HL-60 (cell line): ENCODE measurements around the gene ARFGAP3.

Experiments used
- GABPA ChIP-seq: IDR thresholded peaks from 2 replicates; pipeline ENCODE4 v1.6.1; 2012; ENCODE audit warnings: low read depth
- POLR2AphosphoS5 ChIP-seq: IDR thresholded peaks from 2 replicates; pipeline ENCODE4 v1.6.1; 2012; ENCODE audit warnings: low read depth
- TF ChIP-seq, protein P1 (sequence below): IDR thresholded peaks from one replicate; pipeline ENCODE4 v1.5.1; 2011; ENCODE audit warnings: low read length, control low read depth, inconsistent platforms; ENCODE audit not compliant: insufficient read depth
- TF ChIP-seq, protein P2 (sequence below): IDR thresholded peaks from 2 replicates; pipeline ENCODE4 v1.6.1; 2012; ENCODE audit warnings: low read depth; ENCODE audit not compliant: insufficient replicate concordance

DNA sequence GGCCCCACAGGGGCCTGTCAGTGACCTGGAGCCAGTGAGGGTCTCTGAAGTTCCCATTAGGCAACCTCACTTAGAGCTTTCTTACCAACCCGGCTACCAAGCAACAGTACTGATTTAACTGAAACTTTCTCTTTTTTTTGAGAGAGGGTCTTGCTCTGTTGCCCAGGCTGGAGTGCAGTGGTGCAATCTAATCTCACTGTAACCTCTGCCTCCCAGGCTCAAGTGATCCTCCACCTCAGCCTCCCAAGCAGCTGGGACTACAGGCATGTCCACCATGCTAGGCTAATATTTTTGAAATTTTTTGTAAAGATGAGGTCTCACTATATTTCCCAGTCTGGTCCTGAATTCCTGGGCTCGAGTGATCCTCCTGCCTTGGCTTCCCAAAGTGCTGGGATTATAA, 42.5 kb downstream of the ARFGAP3 start:
- TF ChIP-seq, protein P1, sequence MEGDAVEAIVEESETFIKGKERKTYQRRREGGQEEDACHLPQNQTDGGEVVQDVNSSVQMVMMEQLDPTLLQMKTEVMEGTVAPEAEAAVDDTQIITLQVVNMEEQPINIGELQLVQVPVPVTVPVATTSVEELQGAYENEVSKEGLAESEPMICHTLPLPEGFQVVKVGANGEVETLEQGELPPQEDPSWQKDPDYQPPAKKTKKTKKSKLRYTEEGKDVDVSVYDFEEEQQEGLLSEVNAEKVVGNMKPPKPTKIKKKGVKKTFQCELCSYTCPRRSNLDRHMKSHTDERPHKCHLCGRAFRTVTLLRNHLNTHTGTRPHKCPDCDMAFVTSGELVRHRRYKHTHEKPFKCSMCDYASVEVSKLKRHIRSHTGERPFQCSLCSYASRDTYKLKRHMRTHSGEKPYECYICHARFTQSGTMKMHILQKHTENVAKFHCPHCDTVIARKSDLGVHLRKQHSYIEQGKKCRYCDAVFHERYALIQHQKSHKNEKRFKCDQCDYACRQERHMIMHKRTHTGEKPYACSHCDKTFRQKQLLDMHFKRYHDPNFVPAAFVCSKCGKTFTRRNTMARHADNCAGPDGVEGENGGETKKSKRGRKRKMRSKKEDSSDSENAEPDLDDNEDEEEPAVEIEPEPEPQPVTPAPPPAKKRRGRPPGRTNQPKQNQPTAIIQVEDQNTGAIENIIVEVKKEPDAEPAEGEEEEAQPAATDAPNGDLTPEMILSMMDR = no peak
- TF ChIP-seq POLR2AphosphoS5 (no peak), GABPA (no peak)
- TF ChIP-seq, protein P2, sequence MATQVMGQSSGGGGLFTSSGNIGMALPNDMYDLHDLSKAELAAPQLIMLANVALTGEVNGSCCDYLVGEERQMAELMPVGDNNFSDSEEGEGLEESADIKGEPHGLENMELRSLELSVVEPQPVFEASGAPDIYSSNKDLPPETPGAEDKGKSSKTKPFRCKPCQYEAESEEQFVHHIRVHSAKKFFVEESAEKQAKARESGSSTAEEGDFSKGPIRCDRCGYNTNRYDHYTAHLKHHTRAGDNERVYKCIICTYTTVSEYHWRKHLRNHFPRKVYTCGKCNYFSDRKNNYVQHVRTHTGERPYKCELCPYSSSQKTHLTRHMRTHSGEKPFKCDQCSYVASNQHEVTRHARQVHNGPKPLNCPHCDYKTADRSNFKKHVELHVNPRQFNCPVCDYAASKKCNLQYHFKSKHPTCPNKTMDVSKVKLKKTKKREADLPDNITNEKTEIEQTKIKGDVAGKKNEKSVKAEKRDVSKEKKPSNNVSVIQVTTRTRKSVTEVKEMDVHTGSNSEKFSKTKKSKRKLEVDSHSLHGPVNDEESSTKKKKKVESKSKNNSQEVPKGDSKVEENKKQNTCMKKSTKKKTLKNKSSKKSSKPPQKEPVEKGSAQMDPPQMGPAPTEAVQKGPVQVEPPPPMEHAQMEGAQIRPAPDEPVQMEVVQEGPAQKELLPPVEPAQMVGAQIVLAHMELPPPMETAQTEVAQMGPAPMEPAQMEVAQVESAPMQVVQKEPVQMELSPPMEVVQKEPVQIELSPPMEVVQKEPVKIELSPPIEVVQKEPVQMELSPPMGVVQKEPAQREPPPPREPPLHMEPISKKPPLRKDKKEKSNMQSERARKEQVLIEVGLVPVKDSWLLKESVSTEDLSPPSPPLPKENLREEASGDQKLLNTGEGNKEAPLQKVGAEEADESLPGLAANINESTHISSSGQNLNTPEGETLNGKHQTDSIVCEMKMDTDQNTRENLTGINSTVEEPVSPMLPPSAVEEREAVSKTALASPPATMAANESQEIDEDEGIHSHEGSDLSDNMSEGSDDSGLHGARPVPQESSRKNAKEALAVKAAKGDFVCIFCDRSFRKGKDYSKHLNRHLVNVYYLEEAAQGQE = no peak
